Tibial nerve (tissue), 4 donors: ENCODE data around the gene EXOSC9. TPM values are rescaled to one million over a fixed set of nuclear protein-coding genes. Genes with fewer than 3 reads are reported as not detected.
A peak's percentile ranks its signal among the peaks of the same experiment; 100 is the strongest.

Experiments
- DNase-seq, 2 donors: peaks; one replicate each; pipeline ENCODE4 v3.0.0-alpha.2; 2019; ENCODE audit warnings: low spot score in 2 of 2
- H3K27ac ChIP-seq, 4 donors: fragments of 200-600 bp; sonication (generic) in 3 of 4; one replicate each; pipeline ENCODE4 v1.5.1; 2017 to 2019; ENCODE audit warnings: mild to moderate bottlenecking in 1 of 4
- H3K27me3 ChIP-seq, 2 donors: fragments of 200-600 bp; sonication (generic) in 1 of 2; one replicate each; pipeline versions ENCODE4 v1.5.1 to v1.6.0; 2017 to 2019
- H3K36me3 ChIP-seq, 3 donors: fragments of 200-600 bp; sonication (generic); one replicate each; pipeline ENCODE4 v1.5.1; 2018 to 2019
- H3K4me1 ChIP-seq, 4 donors: fragments of 200-600 bp; sonication (generic) in 3 of 4; one replicate each; pipeline ENCODE4 v1.5.1; 2017 to 2019
- H3K4me3 ChIP-seq, 4 donors: fragments of 200-600 bp; sonication (generic) in 3 of 4; one replicate each; pipeline ENCODE4 v1.5.1; 2017 to 2019; ENCODE audit warnings: mild to moderate bottlenecking in 1 of 4, moderate library complexity in 1 of 4
- H3K9me3 ChIP-seq, 4 donors: fragments of 200-600 bp; sonication (generic) in 3 of 4; one replicate each; pipeline ENCODE4 v1.5.1; 2017 to 2019
- CTCF ChIP-seq, 5 experiments: fragments of 200-600 bp in 3 of 5; fragments of 450-650 bp in 2 of 5; sonication (generic) in 3 of 5; IDR thresholded peaks; one replicate each; pipeline ENCODE4 v1.5.1; 2016 to 2019; ENCODE audit warnings: antibody characterized with exemption in 5 of 5, mild to moderate bottlenecking in 3 of 5, moderate library complexity in 2 of 5
- EP300 ChIP-seq, 2 donors: sonication (generic); formaldehyde crosslinking; IDR thresholded peaks; one replicate each; pipeline ENCODE4 v1.6.1; 2017; ENCODE audit warnings: antibody characterized with exemption in 2 of 2, mild to moderate bottlenecking in 1 of 2
- POLR2A ChIP-seq, 2 donors: fragments of 450-650 bp; IDR thresholded peaks; one replicate each; pipeline ENCODE4 v1.6.1; 2017; ENCODE audit warnings: antibody characterized with exemption in 2 of 2, mild to moderate bottlenecking in 2 of 2, moderate library complexity in 2 of 2
- WGBS, 2 donors: methylation state at CpG; one replicate each; pipeline ENCODE4 v1.1.5; 2018; 5-methylcytosine and 5-hydroxymethylcytosine counted together
- total RNA-seq, 4 donors: library from RNA; depleted of rRNA; stranded (reverse); fragments of >200 nt; gene quantifications; one replicate each; pipeline ENCODE4 v1.1.0, GENCODE V29; 2016

The EXOSC9 gene
- total RNA-seq, 4 donors from 2014 or later = 20.1 to 32.7 (median 26.6) TPM

GRCh38 chr4:121800638-121800960, 524 bp upstream of the EXOSC9 start:
- H3K9me3 ChIP-seq = no peaks in the 10 kb centered on the region
- peaks cover 0 to 57% (median 10%) of the 10 kb centered on the region in 4 donors for H3K4me1 ChIP-seq
- WGBS, 2 donors = 27 to 42% methylated on average over 8 of the region's 8 CpGs
- H3K27ac ChIP-seq = peak overlapping the region; percentile 85 to 98 (median 92)
- DNase-seq = no peak
- H3K4me3 ChIP-seq = peak overlapping the region; percentile 66 to 86 (median 81)
- peaks cover 0 to 31% (median 4%) of the 10 kb centered on the region in 3 donors for H3K36me3 ChIP-seq
- H3K27me3 ChIP-seq = no peaks in the 10 kb centered on the region
- TF ChIP-seq CTCF (IDR thresholded peaks at IDR 0.05) (no peak), EP300 (IDR thresholded peaks at IDR 0.05) (no peak), POLR2A (IDR thresholded peaks at IDR 0.05) (no peak)

- H3K36me3 ChIP-seq = peaks cover 0 to 42% (median 4%) of the 10 kb centered on the region in 3 donors
- no peak for TF ChIP-seq CTCF (IDR thresholded peaks at IDR 0.05)
- TF ChIP-seq EP300 (IDR thresholded peaks at IDR 0.05) = no peak
- no peak for TF ChIP-seq POLR2A (IDR thresholded peaks at IDR 0.05)
- WGBS, 2 donors = 17 to 18% methylated on average over 4 of the region's 4 CpGs
These were observed 572 bp downstream of the EXOSC9 start for GRCh38 chr4:121801715-121802075.

GRCh38 chr4:121806411-121806810, 5.3 kb downstream of the EXOSC9 start:
- TF ChIP-seq EP300 (IDR thresholded peaks at IDR 0.05) (no peak), CTCF (IDR thresholded peaks at IDR 0.05) (no peak), POLR2A (IDR thresholded peaks at IDR 0.05) (no peak)
- Histone ChIP-seq H3K27ac (no peak overlapping the region), H3K36me3 (peaks cover 0 to 87% (median 4%) of the 10 kb centered on the region in 3 donors), H3K27me3 (no peaks in the 10 kb centered on the region), H3K4me3 (no peak overlapping the region), H3K4me1 (peaks cover 0 to 33% (median 2%) of the 10 kb centered on the region in 4 donors), H3K9me3 (no peaks in the 10 kb centered on the region)
- 51 to 59% methylated on average over 4 of the region's 4 CpGs for WGBS, 2 donors
- no peak for DNase-seq

More at GRCh38 chr4:121801715-121802075, 572 bp downstream of the EXOSC9 start:
- Histone ChIP-seq H3K4me3 (peak overlapping the region; percentile 66 to 86 (median 81)), H3K27me3 (no peaks in the 10 kb centered on the region), H3K9me3 (no peaks in the 10 kb centered on the region), H3K27ac (peak overlapping the region; percentile 85 to 98 (median 92)), H3K4me1 (peaks cover 0 to 51% (median 10%) of the 10 kb centered on the region in 4 donors)
- DNase-seq = no peak

GRCh38 chr4:121811122-121811521, 10.0 kb downstream of the EXOSC9 start:
- Histone ChIP-seq H3K4me3 (no peak overlapping the region), H3K9me3 (no peaks in the 10 kb centered on the region), H3K27me3 (no peaks in the 10 kb centered on the region), H3K36me3 (peaks cover 0 to 98% (median 6%) of the 10 kb centered on the region in 3 donors), H3K27ac (no peak overlapping the region), H3K4me1 (no peaks in the 10 kb centered on the region)
- TF ChIP-seq EP300 (IDR thresholded peaks at IDR 0.05) (no peak), CTCF (IDR thresholded peaks at IDR 0.05) (no peak), POLR2A (IDR thresholded peaks at IDR 0.05) (no peak)
- no peak for DNase-seq

- no peaks in the 10 kb centered on the region for H3K27me3 ChIP-seq
- no peak overlapping the region for H3K4me3 ChIP-seq
- no peaks in the 10 kb centered on the region for H3K9me3 ChIP-seq
- no peak for DNase-seq
- no peaks in the 10 kb centered on the region for H3K4me1 ChIP-seq
- peaks cover 0 to 98% (median 6%) of the 10 kb centered on the region in 3 donors for H3K36me3 ChIP-seq
- 75 to 82% methylated on average over 2 of the region's 2 CpGs for WGBS, 2 donors
- TF ChIP-seq EP300 (IDR thresholded peaks at IDR 0.05) = no peak
- H3K27ac ChIP-seq = no peak overlapping the region
These were observed 13.6 kb downstream of the EXOSC9 start for GRCh38 chr4:121814756-121815155.

GRCh38 chr4:121817006-121817405, 15.9 kb downstream of the EXOSC9 start:
- Histone ChIP-seq H3K27me3 (no peaks in the 10 kb centered on the region), H3K9me3 (no peaks in the 10 kb centered on the region), H3K27ac (no peak overlapping the region), H3K4me3 (no peak overlapping the region), H3K4me1 (no peaks in the 10 kb centered on the region), H3K36me3 (peaks cover 0 to 84% (median 6%) of the 10 kb centered on the region in 3 donors)
- DNase-seq = no peak
- TF ChIP-seq CTCF (IDR thresholded peaks at IDR 0.05) = no peak
- TF ChIP-seq POLR2A (IDR thresholded peaks at IDR 0.05) = no peak
- no peak for TF ChIP-seq EP300 (IDR thresholded peaks at IDR 0.05)
- WGBS, 2 donors = 86 to 87% methylated on average over 3 of the region's 3 CpGs
